AML-193 (cell line): ENCODE results near the gene PLAGL1.
"Not testable (repeated sequence)": the region's sequence is repeated elsewhere in the genome, so short reads cannot be mapped to it uniquely, and the experiment has no call there.

ENCODE experiments used
- DNase-seq, 2 experiments: peaks; one replicate each; lab custom pipeline; 2025; lab: John Stamatoyannopoulos, UW

Gene PLAGL1, protein sequence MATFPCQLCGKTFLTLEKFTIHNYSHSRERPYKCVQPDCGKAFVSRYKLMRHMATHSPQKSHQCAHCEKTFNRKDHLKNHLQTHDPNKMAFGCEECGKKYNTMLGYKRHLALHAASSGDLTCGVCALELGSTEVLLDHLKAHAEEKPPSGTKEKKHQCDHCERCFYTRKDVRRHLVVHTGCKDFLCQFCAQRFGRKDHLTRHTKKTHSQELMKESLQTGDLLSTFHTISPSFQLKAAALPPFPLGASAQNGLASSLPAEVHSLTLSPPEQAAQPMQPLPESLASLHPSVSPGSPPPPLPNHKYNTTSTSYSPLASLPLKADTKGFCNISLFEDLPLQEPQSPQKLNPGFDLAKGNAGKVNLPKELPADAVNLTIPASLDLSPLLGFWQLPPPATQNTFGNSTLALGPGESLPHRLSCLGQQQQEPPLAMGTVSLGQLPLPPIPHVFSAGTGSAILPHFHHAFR

DNA sequence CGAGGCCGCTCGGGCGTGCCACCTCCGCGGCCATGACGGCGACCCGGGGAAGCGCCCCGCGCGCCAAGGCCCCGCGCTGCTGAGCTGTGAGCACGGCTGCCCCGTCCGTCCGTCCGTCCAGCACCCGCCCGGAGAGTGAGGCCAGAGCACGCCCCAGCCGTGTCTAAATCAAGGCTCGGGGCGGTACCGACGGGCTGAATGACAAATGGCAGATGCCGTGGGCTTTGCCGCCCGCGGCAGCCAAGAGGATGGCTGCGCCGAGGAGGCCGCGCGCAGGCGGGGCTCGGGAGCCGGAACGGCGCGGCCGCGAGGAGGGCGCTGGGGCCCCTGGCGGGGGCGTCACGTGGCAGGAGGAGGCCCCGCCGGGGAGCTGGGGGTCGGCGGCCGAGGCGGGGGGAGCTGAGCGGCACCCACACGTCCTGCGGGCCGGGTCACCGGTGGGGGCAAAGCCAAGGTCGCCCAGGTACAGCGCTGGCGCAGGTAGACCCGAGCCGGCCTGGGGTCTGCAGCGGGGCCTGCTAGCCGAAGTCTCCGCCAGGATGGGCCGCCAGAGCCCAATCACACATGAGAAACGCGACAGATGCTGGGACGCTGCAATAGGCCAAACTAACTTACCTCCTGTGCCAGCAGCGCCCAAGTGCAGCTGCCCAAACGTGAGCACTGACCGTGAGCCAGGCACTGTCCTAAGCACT lies at the start of gene PLAGL1:
Gene PLAGL1, minus strand, starts transcription at position 140 of the 692 bp plus-strand sequence. CDS start 60,123 bp downstream, outside the sequence.
- peak; percentile 48 to 54 for DNase-seq

DNA sequence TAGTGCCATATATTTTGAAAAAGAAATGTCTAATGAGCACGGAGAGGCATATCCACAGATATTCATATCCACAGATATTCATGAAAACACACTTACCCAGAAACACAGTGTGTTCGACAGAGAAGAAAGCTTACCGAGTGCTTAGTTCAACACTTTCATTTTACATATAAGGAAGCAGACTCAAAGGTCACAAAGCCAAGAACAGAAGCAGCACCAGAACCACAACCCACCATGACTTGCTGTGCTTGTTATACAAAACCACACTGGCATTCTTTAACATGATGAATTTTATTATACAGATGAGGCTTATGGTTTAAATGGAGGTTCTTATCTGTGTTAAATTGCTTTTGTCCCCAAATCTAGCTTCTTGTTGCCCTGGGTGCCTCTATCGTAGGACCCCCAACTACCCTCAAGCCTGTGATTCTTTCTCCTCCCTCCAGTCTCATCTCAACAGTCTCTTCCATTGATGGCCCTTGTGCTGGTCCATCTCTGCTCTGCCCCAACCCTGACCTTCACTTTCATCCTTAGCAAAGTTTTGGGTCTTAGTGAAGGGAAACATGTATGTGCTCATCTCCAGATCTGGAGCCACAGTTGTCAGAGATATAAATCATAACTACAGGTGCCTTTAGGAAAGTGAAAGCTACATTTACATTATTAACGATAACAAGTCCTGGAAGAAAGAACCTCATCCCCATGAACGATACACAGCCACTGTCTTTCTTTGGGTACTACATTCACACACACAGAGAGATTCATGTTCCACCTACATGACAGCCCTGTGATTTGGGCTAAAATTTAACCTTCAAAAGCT lies 47.3 kb upstream of the PLAGL1 start:
- peak; percentile 39 to 55 for DNase-seq

DNA sequence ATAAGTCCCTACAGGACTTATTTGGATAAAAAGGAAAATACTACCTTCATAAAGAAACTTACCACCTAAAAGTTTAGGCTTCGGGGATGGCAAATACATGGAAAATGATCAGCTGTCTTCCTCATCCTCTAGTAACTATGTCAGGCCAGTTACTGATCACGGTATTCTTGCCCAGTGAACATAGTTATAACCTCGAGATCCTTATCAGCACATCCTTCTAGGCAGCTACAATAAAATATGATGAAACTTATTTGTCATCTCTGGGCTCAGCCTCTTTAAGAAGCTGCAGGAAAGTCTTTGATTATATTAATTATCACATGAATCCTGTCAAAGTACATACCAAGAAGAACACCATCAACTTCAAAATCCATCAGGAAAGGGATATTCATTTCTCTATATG lies 45.5 kb upstream of the PLAGL1 start:
- DNase-seq = no peak

DNA sequence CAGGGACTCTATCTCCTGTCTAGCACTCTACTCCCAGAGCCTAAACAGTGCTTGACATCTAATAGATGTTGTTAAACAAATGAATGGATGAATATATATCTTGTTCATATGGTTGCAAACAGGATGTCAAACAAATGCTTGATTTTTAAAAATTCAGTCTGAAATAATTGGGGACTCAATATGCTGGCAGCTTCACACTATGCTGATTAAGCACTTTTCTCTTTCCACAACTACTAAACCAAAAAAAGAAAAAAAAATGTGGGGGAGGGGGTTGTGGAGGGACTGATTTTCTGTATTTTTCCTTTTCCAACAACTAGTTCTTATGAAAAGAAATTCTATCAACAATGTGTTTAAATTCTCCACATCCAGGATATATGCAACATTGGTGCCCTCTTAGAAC lies 44.4 kb upstream of the PLAGL1 start:
- no peak for DNase-seq

DNA sequence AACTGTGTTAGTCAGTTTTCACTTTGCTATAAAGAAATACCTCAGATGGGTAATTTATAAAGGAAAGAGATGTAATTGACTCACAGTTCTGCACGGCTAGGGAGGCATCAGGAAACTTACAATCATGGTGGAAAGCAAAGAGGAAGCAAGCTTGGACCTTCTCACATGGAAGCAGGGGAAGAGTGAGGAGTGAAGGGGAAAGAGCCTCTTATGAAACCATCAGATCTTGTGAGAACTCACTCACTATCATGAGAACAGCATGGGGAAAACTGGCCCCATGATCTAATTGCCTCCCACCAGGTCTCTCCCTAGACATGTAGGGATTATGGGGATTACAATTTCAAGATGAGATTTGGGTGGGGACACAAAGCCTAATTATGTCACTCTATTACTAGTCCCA lies 41.3 kb upstream of the PLAGL1 start:
- no peak for DNase-seq

DNA sequence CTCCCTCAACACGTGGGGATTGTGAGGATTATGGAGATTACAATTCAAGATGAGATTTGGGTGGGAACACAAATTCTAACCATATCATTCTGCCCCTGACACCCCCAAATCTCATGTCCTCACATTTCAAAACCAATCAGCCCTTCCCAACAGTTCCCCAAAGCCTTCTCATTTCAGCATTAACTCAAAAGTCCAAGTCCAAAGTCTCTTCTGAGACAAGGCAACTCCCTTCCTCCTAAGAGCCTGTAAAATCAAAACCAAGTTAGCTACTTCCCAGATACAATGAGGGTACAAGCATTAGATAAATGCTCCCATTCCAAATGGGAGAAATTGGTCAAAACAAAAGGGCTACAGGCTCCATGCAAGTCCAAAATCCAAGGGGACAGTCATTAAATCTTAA lies 39.6 kb upstream of the PLAGL1 start:
- DNase-seq = no peak

DNA sequence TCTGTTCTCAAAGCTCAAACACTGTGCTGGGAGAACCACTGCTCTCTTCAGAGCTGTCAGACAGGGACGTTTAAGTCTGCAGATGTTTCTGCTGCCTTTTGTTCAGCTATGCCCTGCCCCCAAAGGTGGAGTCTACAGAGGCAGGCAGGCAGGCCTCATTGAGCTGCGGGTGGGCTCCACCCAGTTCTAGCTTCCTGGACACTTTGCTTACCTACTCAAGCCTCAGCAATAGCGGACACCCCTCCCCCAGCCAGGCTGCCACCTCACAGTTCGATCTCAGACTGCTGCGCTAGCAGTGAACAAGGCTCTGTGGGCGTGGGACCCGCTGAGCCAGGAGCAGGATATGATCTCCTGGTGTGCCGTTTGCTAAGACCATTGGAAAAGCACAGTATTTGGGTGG lies 38.6 kb upstream of the PLAGL1 start:
- DNase-seq = not testable (repeated sequence)

DNA sequence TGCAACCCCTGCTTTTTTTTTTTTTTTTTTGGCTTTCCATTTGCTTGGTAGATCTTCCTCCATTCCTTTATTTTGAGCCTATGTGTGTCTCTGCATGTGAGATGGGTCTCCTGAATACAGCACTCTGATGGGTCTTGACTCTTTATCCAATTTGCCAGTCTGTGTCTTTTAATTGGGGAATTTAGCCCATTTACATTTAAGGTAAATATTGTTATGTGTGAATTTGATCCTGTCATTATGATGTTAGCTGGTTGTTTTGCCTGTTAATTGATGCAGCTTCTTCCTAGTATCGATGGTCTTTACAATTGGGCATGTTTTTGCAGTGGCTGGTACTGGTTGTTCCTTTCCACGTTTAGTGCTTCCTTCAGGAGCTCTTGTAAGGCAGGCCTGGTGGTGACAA lies 36.9 kb upstream of the PLAGL1 start:
- not testable (repeated sequence) for DNase-seq

DNA sequence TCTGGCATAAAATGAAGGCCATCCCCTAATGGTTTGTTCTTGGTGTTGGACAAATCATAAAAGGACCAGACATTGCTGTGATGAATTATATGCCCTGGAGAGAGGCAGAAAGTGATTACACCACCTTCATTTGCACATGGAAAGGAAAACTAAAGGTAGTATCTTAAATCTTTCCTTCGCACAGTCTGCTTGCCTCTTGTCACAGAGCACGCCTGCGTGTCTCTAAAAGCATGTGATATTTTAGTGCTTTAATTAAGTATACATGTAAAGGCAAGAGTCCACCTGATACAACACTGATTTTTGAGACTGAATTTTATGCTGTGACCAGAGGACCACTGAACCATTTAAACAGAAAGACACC lies 28.8 kb upstream of the PLAGL1 start:
- DNase-seq = no peak

DNA sequence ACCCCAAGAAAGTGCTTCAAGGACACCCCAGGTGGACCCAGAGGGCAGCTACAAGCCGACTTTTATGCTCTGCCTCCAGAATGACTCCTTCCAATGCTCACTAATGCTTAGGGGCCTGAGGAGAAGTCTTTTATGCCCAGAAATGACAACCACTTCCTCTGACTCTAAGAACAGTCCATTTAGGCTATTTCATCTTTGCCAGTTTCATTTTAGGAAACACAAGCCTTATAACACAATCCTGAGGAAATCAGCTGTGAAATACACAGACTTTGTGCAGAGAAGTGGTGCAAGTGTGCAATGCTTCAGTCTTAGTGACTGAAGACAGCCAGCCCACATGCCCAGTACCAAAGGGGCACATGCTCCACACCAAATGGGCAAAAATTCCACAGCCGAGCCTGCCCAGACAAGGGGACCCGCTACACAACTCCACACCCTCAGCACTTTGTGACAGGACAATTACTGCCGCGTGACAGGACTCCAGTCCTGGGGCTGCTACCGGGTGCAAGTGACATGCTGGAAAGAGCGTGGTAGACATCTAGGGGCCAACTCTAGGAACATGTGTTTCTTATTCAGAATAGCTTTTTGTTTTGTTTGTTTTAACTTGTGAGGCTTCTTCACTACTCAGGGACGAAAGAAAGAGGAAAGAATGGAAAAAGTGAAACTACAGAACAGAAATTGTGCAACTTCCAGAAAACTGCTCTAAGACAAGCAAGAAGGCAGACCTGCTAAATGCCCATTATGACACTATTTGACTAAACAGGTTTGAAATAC lies 28.2 kb upstream of the PLAGL1 start:
- DNase-seq = peak; percentile 92

DNA sequence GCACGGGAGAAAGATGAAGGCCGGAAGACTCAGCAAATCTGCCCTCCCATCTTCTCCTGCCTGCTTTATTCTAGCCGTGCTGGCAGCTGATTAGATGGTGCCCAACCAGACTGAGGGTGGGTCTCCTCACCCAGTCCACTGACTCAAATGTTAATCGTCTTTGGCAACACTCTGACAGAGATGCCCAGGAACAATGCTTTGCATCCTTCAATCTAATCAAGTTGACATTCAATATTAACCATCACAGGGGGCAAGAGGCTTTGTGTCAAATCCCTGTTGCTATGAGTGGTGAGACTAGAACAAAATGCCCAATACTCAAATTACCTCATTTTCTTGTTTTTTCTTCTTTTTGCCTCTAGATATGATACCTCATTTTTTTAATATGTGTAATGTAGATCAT lies 27.4 kb upstream of the PLAGL1 start:
- no peak for DNase-seq

DNA sequence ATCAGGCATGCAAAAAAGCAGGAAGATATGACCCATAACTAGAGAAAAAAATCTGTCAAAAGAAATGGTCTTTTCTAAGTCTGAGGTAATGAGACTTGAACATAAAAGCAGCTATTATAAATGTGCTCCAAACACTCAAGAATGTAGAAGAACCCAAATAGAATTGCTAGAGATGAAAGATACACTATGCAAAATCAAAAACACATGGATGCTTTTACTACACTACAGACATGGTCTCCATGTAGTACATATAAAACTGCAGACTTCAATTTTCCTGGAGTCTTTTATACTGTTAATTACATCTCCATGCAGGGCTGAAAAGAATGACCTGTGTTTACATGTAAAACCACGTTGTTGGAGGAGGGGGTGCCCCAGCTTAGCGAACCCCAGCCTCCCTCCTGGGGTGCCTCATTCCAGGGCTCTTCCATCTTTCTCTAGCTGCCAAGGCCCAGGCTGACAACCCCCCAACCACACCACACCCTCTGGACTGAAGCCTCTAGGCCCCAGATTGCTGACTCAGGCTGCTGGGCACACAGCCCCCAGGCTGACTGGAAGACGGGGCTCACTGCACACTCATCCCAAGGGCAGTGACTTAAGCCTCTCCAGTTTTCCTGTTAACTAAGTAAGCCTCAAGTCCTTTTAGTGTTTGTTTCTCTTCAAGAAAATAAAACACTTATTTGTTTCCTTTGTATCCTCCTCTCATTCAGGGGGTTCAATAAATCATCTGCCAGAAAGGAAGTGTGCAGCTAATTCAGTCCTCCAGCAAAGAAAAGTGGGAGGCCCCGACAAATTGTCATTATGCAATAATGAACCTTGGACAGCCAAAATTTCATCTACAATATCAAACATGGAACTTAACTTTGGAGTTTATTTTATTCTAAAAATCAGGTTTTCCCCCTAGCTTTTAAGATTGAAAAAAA lies 26.0 kb upstream of the PLAGL1 start:
- DNase-seq = no peak

DNA sequence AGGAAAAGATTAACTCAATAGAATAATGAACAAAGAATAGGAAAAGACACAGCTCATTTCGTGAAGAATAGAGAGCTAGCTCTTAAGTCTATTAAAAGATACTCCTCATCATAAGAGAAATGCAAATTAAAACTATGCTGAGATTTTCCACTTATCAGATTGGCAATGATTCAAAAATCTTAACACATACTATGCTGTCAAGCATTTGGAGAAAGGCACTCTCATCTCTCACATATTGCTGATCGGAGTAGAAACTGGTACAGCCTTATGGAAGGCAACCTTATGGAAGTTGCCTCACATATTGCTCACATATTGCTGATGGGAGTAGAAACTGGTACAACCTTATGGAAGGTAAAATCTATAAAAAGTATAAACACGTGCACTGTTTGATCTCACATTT lies 21.4 kb upstream of the PLAGL1 start:
- DNase-seq = no peak

DNA sequence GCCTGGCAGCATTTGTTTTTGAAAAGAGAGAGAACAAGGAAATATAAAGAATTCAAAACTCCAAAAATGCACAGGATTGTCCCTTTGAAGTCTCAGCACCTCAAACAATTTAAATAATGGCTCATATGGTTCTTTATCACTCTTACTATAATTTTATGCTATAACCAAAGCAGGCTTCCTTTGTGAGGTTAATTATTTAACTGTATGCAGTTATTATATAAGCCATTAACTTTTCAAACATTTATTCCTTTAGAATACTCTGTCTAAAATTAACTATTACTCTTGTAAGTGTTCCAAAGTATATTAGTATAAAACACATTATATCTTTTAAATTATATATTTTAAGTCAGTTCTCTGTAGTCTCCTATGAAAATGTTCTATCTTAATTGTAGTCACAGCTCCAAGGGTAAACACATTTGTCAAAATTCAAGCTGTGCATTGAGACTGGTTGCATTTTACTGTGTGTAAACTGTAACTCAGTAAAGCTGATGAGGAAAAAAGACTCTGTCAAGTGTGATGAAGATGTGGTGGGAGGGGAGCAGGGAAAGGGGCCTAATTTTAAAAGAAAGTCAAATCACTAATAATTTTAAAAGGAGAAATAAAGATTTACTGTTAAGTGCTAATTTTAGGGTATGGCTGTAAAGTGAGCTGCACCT lies 20.0 kb upstream of the PLAGL1 start:
- no peak for DNase-seq

DNA sequence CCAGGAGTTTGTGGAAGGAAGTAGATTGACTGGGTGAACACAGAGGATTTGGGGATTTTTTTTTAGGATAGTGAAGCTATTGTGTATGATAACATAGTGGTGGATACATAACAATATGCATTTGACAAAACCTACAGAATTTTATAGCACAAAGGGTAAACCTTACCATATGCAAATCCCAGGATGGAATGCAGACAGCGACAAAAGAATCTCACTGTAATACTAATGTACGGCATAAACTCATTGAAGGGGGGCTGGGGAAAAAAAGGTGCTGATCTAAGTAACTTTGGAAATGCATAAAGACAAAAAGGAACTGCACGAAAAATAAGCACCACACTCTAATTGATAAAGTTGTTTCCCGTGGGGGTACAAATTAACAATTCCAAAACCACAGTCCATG lies 15.2 kb upstream of the PLAGL1 start:
- DNase-seq = no peak

DNA sequence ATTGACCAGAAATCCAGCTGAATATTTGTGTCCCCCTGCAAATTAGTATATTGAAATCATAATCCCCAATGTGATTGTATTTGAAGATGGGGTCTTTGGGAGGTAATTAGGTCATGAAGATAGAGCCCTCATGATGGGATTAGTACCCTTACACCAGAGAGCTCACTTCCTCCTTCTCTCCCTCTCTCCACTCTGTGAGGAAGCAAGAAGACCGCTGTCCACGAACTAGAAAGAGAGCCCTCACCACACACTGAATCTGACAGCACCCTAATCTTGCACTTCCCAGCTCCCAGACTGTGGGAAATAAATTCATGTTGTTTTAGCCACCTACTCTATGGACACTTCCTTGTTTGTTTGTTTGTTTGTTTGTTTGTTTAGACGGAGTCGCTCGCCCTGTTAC lies 11.9 kb upstream of the PLAGL1 start:
- peak; percentile 12 to 21 for DNase-seq

DNA sequence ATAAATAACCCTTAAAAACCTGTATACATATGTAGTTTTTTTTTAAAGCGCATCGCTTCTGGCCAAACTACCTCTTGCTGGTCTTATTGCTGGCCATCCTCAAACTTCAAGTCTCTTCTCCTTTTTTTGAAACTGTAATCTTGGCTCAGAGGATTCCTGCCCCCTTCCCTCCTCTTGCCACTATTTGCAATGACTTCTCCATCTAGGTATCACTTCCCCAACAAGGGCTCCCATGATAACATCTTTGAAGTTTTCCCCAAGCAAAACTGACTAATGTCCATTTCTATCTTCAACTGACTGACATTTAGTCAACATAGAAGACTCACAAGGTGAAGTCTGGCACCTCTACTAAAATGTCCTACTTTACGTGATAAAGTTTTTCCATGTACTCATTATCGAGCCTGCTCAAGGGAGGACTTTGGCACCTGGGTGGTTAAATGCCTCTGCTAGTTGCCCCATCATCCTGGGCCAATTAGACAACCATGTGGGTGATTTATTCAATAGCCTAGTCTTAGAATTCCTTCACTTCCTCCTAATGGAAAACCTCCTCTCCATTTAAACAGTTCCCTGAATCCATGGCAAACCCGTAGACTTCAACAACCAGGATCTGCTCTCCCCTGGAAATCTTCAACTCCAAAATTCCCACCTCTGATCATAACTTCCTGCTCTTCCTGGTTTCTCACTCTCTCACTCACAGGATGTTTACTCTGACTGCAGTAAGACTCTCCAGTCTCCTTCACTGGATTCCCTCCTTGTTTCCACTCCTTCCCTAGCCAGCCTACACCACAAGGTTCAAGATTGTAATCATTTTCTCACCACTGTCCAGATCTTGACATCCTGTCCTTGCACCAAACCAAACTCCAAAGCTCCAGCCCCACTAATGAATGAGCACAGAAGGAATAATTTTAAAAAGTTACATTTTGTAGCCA lies 9.4 kb upstream of the PLAGL1 start:
- no peak for DNase-seq

DNA sequence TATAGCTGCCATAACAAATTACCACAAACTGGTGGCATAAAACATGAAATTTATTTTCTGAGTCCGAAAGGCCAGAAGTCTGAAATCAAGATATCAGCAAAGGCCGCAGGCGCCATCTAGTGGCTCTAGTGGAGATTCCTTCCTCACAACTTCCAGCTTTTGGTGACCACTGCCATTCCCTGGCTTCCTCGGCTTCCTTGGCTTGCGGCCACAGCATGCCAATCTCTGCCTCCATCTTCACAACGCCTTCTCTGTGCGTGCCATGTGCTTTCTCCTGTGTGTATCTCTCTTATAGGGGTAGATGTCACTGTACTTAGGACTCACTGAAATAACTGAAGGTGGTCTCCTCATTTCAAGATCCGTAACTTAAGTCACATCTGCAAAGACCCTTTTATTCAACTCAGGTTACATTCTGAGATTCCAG lies 5.4 kb upstream of the PLAGL1 start:
- peak; percentile 85 to 88 for DNase-seq

DNA sequence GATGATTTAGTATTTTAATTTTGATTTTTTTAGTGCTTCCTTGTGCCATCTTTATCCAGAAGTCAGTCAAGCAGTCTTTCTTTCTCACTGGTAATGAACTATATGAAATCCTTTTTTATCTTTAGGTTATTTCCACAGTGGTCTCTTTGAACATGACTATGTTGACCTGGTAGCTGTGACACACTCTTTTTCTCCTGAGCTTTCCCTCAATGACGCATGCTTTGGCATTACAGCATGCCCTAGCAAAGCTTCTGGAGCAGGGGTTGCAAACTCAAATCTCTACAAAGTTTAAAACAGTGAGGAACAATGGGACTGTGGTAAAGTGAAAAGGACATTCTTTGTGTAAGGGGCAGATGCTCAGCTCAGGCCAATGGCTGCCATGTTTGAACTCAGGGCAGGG lies 4.5 kb upstream of the PLAGL1 start:
- no peak for DNase-seq
